Measurements from ENCODE around the gene TTLL8.

TTLL8 gene

DNA sequence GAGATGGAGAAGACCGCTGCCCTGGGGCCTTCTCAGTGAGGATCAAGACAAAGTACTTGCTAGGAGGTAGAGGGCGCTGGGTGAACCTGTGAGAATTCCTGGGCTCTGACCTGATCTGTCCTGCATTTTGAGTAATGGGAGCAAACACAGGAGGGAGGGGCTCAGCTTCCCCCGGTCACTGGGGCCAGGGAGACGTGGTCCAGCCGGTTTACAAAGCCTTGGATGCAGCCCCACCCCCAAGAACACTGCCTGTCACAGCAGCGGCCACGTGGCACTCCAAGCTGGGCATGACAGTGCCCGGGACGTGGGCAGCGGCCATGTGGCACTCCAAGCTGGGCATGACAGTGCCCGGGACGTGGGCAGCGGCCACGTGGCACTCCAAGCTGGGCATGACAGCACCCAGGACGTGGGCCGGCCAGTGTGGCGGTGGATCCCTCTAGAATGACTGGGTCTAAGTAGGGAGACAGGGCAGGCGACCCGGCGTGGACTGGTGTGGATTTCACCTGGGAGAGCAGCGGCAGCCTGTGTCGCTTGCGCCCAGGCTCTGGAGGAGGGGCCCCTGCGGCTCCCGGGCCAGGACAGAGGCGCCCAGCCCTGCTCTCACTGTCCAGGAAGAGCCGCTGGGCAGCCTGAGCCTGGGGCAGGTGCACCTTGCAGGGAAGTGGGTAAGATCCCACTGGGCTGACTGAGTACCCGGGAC lies 2.5 kb upstream of the TTLL8 start:
- ChIA-PET CTCF (no interaction called here), POLR2A (no interaction called here)
- DNase-seq (ENCODE audit: extremely low spot score) = no peak
- TF ChIP-seq ZNF384 (IDR thresholded peaks at IDR 0.05) = no peak
- TF ChIP-seq ARNT (IDR thresholded peaks at IDR 0.05) = no peak
- no peak for TF ChIP-seq ELF4 (IDR thresholded peaks at IDR 0.05)

DNA sequence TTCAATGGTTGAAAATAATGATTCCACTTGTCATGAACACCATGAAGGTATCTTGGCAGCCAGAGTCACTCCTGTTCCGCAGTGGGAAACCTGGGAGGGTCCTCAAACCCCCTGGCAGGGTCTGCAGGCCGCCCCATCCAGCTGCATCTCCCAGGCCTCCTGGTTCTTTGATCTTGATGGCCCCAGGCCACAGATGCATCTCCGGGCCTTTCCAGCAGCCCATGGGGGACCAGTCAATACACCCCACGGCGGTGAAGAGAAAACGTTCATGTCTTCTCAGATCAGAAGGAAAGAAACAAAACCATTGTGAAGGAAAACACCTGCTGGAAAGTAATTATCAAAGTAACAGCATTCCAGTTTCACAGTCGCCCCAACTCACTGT lies 1.8 kb upstream of the TTLL8 start:
- no peak for DNase-seq (ENCODE audit: extremely low spot score)
- CTCF ChIA-PET = interaction anchor here (1.0 to 1.1 kb wide), 2 partner anchors 26 to 29 kb away, joined by 3 to 4 read pairs; no protein-coding TSS in a partner anchor
- POLR2A ChIA-PET = no interaction called here
- no peak for TF ChIP-seq TARDBP (IDR thresholded peaks at IDR 0.05)
- no peak for TF ChIP-seq LEF1 (IDR thresholded peaks at IDR 0.05; ENCODE audit: borderline replicate concordance)
- TF ChIP-seq L3MBTL2 (conservative IDR thresholded peaks at IDR 0.05) = no peak
- TF ChIP-seq SUZ12 (IDR thresholded peaks at IDR 0.05) = no peak
- no peak for TF ChIP-seq SP1 (IDR thresholded peaks at IDR 0.05)
- no peak for TF ChIP-seq ELF4 (IDR thresholded peaks at IDR 0.05)
- TF ChIP-seq HDGF (IDR thresholded peaks at IDR 0.05; ENCODE audit: borderline replicate concordance) = no peak
- no peak for TF ChIP-seq NFRKB (IDR thresholded peaks at IDR 0.05)
- no peak for TF ChIP-seq ZNF384 (IDR thresholded peaks at IDR 0.05)
- no peak for TF ChIP-seq CTBP1 (IDR thresholded peaks at IDR 0.05; ENCODE audit: borderline replicate concordance)
- no peak for TF ChIP-seq FOXK2 (IDR thresholded peaks at IDR 0.05)

DNA sequence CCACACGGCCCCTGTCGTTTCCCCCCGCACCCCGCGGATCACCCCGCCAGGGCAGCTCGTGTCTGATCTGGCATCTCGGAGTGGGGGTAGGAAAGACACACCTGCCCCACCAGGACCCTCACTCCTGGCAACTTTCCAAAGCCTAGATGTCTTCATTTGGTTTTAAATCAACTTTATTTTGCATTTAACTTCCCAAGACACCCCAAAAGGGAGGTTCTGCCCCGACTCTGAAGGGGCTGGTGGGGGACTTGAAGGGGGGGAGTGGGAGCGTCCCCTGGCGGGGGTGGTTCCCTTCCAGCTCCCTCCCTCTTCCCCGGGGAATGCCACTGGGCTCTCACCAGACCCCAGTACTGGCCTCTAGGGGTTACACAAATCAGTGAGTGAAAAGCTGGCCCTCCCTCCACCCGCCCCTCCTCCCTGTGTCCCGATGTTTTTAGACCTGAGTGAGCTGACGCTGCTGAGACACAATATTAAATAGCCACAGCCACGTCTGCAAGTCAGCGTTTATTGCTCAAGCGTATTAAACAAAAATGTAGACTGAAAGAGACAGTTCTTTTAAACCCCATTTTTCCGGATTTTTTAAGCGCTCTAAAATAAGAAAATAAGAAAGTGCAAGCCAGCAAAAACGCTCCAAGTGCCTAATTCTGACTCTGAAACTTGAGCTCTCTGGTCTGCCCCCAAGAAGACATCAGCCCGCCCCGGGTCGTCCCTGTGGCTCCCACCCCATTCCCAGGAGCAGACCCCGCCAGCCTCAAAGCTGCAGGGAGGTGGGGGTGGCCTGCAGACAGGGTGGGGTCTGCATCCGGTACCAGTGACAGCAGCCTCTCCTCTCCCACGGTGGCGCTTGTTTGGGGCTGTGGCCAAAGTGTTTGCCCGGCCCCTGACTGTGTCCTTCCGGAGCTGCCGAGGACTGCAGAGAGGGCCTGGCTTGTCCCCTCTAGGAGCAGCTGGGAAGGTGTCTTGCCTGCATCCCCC lies 1.1 kb upstream of the TTLL8 start:
- ChIA-PET POLR2A (interaction anchor here (0.7 to 1.0 kb wide), 2 partner anchors 9 to 18 kb away, joined by 3 read pairs; no protein-coding TSS in a partner anchor), CTCF (interaction anchor here (0.5 to 1.3 kb wide), 7 partner anchors 8 to 120 kb away, joined by 3 to 4 read pairs (median 3); no protein-coding TSS in a partner anchor)
- peak; percentile 54 for DNase-seq (ENCODE audit: extremely low spot score)
- no peak for TF ChIP-seq L3MBTL2 (conservative IDR thresholded peaks at IDR 0.05)
- TF ChIP-seq ELF4 (IDR thresholded peaks at IDR 0.05) = no peak
- TF ChIP-seq, protein P1, sequence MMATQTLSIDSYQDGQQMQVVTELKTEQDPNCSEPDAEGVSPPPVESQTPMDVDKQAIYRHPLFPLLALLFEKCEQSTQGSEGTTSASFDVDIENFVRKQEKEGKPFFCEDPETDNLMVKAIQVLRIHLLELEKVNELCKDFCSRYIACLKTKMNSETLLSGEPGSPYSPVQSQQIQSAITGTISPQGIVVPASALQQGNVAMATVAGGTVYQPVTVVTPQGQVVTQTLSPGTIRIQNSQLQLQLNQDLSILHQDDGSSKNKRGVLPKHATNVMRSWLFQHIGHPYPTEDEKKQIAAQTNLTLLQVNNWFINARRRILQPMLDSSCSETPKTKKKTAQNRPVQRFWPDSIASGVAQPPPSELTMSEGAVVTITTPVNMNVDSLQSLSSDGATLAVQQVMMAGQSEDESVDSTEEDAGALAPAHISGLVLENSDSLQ (IDR thresholded peaks at IDR 0.05) = no peak
- TF ChIP-seq FOXA1 (IDR thresholded peaks at IDR 0.05) = no peak
- TF ChIP-seq SP1 (IDR thresholded peaks at IDR 0.05) = no peak
- TF ChIP-seq CTBP1 (IDR thresholded peaks at IDR 0.05; ENCODE audit: borderline replicate concordance) = no peak
- no peak for TF ChIP-seq BHLHE40 (IDR thresholded peaks at IDR 0.05; ENCODE audit: borderline replicate concordance)
- no peak for TF ChIP-seq FOXM1 (IDR thresholded peaks at IDR 0.05; ENCODE audit: borderline replicate concordance)
- no peak for TF ChIP-seq LEF1 (IDR thresholded peaks at IDR 0.05; ENCODE audit: borderline replicate concordance)
- no peak for TF ChIP-seq ARNT (IDR thresholded peaks at IDR 0.05)
- no peak for TF ChIP-seq TARDBP (IDR thresholded peaks at IDR 0.05)
- TF ChIP-seq ZNF384 (IDR thresholded peaks at IDR 0.05) = no peak
- no peak for TF ChIP-seq FOXK2 (IDR thresholded peaks at IDR 0.05)
- TF ChIP-seq HDGF (IDR thresholded peaks at IDR 0.05; ENCODE audit: borderline replicate concordance) = no peak

DNA sequence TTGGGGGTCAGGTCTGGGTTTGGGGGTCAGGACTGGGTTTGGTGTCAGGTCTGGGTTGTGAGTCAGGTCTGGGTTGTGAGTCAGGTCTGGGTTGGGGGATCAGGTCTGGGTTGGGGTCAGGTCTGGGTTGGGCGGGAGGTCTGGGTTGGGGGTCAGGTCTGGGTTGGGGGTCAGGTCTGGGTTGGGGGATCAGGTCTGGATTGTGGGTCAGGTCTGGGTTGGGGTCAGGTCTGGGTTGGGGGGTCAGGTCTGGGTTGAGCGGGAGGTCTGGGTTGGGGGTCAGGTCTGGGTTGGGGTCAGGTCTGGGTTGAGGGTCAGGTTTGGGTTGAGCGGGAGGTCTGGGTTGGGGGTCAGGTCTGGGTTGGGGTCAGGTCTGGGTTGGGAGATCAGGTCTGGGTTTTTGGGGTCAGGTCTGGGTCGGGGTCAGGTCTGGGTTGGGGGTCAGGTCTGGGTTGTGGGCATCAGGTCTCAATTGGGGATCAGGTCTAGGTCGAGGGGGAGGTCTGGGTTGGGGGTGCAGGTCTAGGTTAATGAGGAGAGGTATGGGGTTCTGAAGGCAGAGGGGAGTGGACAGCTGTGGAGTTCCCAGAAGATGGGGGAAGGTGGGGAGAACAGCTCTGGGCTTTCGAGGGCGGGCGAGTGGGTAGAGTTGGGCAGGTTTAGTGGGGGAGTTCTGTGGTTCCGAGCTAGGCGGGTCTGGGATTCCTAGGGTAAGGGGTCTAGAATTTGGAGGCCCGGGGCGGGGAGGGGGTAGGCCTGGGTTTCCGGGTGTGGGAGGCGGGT lies 629 bp downstream of the TTLL8 start:
- ChIA-PET POLR2A (no interaction called here), CTCF (no interaction called here)
- no peak for DNase-seq (ENCODE audit: extremely low spot score)
- TF ChIP-seq ARNT (IDR thresholded peaks at IDR 0.05) (no peak), SP1 (IDR thresholded peaks at IDR 0.05) (no peak), CTBP1 (IDR thresholded peaks at IDR 0.05; ENCODE audit: borderline replicate concordance) (no peak), TARDBP (IDR thresholded peaks at IDR 0.05) (no peak), SUZ12 (IDR thresholded peaks at IDR 0.05) (no peak), LEF1 (IDR thresholded peaks at IDR 0.05; ENCODE audit: borderline replicate concordance) (no peak), ZNF384 (IDR thresholded peaks at IDR 0.05) (no peak), FOXA1 (IDR thresholded peaks at IDR 0.05) (no peak), BHLHE40 (IDR thresholded peaks at IDR 0.05; ENCODE audit: borderline replicate concordance) (no peak), ELF4 (IDR thresholded peaks at IDR 0.05) (no peak), NFRKB (IDR thresholded peaks at IDR 0.05) (no peak), HDGF (IDR thresholded peaks at IDR 0.05; ENCODE audit: borderline replicate concordance) (no peak), FOXK2 (IDR thresholded peaks at IDR 0.05) (no peak), L3MBTL2 (conservative IDR thresholded peaks at IDR 0.05) (no peak), FOXM1 (IDR thresholded peaks at IDR 0.05; ENCODE audit: borderline replicate concordance) (no peak)
- TF ChIP-seq, protein P1 (IDR thresholded peaks at IDR 0.05) = no peak

DNA sequence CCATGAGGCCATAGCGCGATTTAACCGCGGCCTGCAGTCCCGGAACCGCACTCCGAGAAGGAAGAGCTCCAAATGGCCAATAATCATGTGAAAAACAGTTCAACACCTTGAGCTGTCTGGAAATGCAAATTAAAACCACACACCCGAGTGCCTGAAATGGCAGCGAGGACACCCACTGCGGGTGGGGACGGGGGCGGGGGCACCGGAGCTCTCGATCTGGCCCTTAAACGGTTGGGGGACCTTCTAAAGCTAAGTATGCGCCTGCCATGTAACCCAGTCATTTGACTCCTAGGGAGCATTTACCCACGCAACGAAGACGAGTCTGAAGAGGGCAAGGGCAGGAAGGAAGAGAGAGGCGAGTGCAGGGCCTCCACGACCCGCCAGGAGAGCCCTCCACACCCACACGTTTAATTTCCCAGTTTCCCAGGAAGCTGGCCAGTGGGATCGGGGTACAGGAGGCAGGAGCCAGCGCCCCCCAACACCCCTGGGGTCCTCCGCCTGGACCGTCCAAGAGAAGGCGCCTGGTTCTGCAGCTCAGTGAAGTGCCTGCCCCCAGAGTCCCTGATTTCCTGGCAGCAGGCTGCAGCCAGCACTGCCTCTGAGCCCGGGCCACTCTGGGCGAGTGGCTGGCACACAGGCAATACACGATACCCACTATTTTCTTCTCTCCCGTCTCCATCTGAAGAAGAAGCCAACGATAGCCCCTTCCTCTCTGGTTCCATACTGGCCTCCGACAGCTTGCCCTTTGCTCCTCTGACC lies 1.7 kb downstream of the TTLL8 start:
- ChIA-PET CTCF (interaction anchor here (0.9 kb wide), 1 partner anchor 26 kb away, joined by 3 read pairs; no protein-coding TSS in a partner anchor), POLR2A (interaction anchor here (0.8 kb wide), 1 partner anchor 29 kb away, joined by 3 read pairs; the partner anchor contains the start of gene MLC1)
- DNase-seq (ENCODE audit: extremely low spot score) = no peak
- TF ChIP-seq TARDBP (IDR thresholded peaks at IDR 0.05) (no peak), SUZ12 (IDR thresholded peaks at IDR 0.05) (no peak), BHLHE40 (IDR thresholded peaks at IDR 0.05; ENCODE audit: borderline replicate concordance) (no peak), ARNT (IDR thresholded peaks at IDR 0.05) (no peak), NFRKB (IDR thresholded peaks at IDR 0.05) (no peak), FOXM1 (IDR thresholded peaks at IDR 0.05; ENCODE audit: borderline replicate concordance) (no peak), CTBP1 (IDR thresholded peaks at IDR 0.05; ENCODE audit: borderline replicate concordance) (no peak), HDGF (IDR thresholded peaks at IDR 0.05; ENCODE audit: borderline replicate concordance) (no peak), ELF4 (IDR thresholded peaks at IDR 0.05) (no peak), LEF1 (IDR thresholded peaks at IDR 0.05; ENCODE audit: borderline replicate concordance) (no peak), FOXK2 (IDR thresholded peaks at IDR 0.05) (no peak), L3MBTL2 (conservative IDR thresholded peaks at IDR 0.05) (no peak), SP1 (IDR thresholded peaks at IDR 0.05) (no peak), ZNF384 (IDR thresholded peaks at IDR 0.05) (no peak), FOXA1 (IDR thresholded peaks at IDR 0.05) (no peak)
- TF ChIP-seq, protein P1 (IDR thresholded peaks at IDR 0.05) = no peak
